ENCODE measurements around the gene RALBP1.
"Not testable (repeated sequence)": the region's sequence is repeated elsewhere in the genome, so short reads cannot be mapped to it uniquely, and the experiment has no call there.

The RALBP1 gene

GRCh38 chr18:9474108-9474982 is 968 bp upstream of the RALBP1 start:
- in situ Hi-C loops (cut with MboI; ENCODE audit: low pct_unique_long_range_greater_than_20kb, low sequenced_read_pairs, unreplicated experiment), result no loop called here
- no peak for TF ChIP-seq CTCF (IDR thresholded peaks at IDR 0.05; ENCODE audit: extremely low read depth, insufficient read depth, missing control alignments)
- DNase-seq (ENCODE audit: low spot score), result no peak

- TF ChIP-seq CTCF (IDR thresholded peaks at IDR 0.05; ENCODE audit: extremely low read depth, insufficient read depth, missing control alignments), result no peak
- in situ Hi-C loops (cut with MboI; ENCODE audit: low pct_unique_long_range_greater_than_20kb, low sequenced_read_pairs, unreplicated experiment), result no loop called here
- peak; percentile 82 for DNase-seq (ENCODE audit: low spot score)
These were observed 604 bp downstream of the RALBP1 start for GRCh38 chr18:9475643-9476591.

- in situ Hi-C loops (cut with MboI; ENCODE audit: low pct_unique_long_range_greater_than_20kb, low sequenced_read_pairs, unreplicated experiment); DNase-seq (ENCODE audit: low spot score): not testable (repeated sequence)
These were observed 1.6 kb downstream of the RALBP1 start for GRCh38 chr18:9476949-9477348.

GRCh38 chr18:9477509-9477908 is 2.2 kb downstream of the RALBP1 start:
- TF ChIP-seq CTCF (IDR thresholded peaks at IDR 0.05; ENCODE audit: extremely low read depth, insufficient read depth, missing control alignments), result no peak
- DNase-seq (ENCODE audit: low spot score), result no peak
- in situ Hi-C loops (cut with MboI; ENCODE audit: low pct_unique_long_range_greater_than_20kb, low sequenced_read_pairs, unreplicated experiment), result no loop called here

GRCh38 chr18:9478545-9478944 is 3.2 kb downstream of the RALBP1 start:
- DNase-seq (ENCODE audit: low spot score), result no peak
- in situ Hi-C loops (cut with MboI; ENCODE audit: low pct_unique_long_range_greater_than_20kb, low sequenced_read_pairs, unreplicated experiment), result no loop called here
- TF ChIP-seq CTCF (IDR thresholded peaks at IDR 0.05; ENCODE audit: extremely low read depth, insufficient read depth, missing control alignments), result no peak

GRCh38 chr18:9482790-9483189 is 7.5 kb downstream of the RALBP1 start:
- no peak for TF ChIP-seq CTCF (IDR thresholded peaks at IDR 0.05; ENCODE audit: extremely low read depth, insufficient read depth, missing control alignments)
- in situ Hi-C loops (cut with MboI; ENCODE audit: low pct_unique_long_range_greater_than_20kb, low sequenced_read_pairs, unreplicated experiment), result no loop called here
- peak; percentile 28 for DNase-seq (ENCODE audit: low spot score)
